Islet of Langerhans (tissue), 1 donor: ENCODE results near the gene IPPK.

Experiments
- FAIRE-seq: peaks from one replicate; lab custom pipeline; 2011; peaks lifted over from hg19 to GRCh38; lab: Jason Lieb, UNC

The IPPK gene

DNA sequence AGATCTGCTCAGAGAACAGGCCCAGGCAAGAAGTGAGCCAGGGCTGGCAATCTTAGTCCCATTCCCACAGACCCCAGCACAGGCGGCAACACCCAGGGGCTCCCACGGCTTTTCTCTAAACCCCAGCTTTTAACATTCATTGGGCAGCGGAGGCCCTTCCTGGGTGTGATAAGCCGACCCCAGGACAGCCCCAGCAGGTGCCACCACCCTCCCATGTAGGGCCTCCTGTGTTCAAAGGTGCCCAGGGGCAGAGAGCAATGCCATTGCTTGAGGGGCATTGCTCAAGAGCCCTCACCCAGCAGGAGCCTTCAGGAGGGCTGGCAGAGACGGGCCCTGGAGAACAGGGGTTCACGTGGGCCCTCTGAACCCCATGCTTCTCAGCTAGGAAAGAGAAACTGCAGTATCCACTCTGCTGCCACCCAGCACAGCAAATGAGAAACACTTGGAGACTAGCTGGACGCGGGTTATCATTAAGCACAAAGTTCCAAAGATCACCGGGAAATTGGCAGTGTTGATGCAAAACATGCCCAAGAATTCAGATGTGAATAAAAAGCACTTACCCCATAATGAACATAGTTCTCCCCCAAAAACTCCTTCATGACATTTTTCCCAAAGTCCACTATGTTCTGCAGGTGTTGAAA is 13.9 kb downstream of the IPPK start:
- no peak for FAIRE-seq

DNA sequence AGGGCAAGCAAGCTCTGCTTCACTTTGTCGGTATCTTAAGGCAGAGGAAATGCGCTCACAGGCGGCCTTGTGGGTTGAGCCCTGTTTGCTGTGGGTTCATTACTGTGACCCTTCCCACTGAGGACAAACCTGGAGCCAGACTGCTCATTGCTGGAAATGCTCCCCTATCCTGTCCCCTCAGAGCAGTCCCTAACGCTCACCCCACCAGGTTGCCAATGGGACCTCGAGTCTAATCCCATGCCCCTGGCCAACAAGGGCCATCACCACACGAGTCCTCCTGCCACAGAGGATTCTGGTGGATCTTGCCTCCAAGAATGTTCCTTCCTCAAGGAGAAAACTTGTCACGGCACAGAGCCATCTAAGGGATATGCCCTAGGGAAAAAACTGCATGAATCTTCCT is 14.6 kb downstream of the IPPK start:
- FAIRE-seq, result no peak

DNA sequence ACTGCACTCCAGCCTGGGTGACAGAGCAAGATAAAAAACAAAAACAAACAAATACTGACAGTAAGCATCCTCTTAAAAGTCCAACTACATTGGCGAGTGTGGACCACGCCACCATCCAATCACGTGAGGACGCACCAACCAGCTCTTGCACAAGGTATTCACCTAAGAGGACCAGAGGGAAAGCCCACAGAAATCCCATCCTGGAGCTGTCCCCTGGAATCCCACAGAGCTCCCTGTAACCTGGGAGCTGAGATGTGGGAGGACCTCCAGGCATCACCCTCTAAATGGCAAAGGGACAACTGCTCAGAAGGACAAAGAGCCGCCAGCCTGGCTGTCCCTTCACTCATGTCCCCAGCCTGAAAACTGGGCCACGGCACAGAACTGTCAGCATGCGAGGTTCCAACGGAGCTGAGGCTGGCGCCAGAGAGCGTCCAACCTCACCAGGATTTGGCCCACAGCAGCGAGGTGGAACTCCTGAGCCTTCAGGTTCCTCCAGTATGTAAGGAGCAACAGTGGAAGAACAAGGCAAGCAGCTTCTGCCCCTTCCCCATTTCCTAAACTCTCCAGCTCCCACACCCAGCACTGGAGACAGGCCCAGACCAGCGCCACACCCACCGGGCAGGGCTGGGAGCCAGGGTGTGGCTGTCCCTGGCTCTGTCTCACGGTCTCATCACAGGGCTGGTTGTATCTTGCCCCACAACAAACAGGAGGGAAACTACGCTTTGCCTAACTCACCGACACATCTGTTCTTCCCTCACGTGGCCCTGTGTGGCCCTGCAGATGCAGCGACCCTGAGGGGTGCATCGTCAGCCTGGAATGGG is 15.2 kb downstream of the IPPK start:
- FAIRE-seq, result no peak

DNA sequence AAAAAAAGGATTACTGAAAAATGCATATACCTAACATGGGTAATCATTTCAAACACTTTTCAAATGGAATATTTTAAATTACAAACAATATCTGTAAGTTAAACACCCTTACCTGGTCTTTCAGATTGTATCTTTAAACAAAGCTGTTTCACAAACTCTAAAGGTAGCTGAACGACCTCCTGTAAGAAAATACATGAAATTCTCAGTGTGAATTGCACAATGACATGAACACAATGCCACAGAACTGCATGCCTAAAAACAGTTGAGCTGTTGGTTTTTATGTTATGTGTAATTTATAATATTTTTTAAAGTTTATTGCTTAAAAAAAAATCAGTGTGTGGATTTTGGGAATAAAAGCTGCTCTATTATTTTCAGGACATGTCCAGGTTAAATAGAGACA is 17.5 kb downstream of the IPPK start:
- FAIRE-seq, result no peak

DNA sequence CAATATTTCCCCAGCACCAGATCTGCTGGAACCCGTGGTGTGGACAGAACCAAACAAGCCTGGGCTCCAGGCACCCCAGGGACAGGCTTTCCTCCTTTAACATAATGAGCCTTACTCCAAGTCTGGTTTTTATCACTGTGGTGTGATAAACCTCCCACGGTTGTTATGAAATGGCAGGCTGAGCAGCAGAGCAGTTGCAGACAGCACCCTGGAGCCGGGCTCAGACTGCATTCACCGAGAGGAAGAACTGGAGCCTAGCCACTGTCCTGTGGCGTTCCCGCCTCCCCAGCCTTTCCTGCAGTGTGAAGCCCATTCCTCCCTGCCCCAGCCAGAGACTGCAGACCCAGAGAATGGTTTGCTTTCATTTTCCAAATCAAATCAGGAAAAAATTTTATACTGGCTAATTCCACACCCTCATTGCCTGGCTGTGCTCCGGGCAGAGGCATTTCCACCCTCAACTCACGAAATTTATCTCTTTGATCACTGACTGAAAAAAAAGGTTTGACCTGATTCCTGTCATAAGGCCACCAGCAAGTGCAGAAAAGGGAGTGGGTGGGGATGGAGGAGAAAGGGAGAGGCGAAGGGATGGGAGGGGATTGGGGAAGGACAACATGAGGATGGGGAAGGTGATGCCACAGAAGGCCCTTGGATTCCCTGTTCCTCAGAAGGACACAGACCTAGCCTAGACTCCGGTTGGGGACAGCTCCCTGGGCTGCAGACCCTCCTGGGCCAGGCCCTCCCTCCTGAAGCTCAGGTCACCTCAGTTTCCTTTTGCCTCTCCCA is 18.9 kb downstream of the IPPK start:
- no peak for FAIRE-seq

DNA sequence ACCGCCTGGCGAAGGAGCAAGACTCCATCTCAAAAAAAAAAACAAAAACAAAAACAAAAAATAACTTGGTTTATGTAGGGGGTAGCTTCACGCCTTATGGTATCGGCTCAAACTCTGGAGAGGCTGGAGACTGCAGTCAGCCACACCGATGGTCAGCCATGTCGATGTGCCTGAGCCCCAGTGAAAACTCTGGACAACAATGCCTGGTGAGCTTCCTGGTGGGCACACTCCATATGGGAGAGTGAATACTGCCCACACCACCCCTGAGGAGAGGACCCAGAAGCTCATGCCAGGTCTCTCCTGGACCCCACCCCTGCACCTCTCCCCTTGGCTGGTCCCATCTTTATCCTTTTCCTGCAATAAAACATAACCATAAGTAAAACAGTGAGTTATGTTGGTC is 19.6 kb downstream of the IPPK start:
- FAIRE-seq, result no peak

DNA sequence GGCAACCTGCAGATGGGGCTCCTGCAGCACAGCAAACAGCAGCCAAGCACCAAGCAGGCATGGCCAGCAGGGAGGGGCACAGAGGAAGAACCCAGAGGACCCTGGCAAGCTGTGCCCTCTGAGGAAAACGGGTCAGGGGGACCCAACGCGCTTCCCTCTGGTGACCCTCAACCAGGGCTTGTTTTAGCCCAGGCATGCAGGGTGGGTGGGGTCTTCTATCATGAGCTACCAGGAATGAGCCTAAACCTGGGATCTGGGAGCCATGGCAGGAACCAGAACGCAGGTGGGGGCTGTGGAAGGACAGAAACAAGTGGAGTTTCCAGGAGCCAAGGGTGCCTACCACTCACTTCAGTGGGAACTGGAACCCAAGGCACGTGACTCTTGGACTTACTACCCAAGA is 20.9 kb downstream of the IPPK start:
- no peak for FAIRE-seq

DNA sequence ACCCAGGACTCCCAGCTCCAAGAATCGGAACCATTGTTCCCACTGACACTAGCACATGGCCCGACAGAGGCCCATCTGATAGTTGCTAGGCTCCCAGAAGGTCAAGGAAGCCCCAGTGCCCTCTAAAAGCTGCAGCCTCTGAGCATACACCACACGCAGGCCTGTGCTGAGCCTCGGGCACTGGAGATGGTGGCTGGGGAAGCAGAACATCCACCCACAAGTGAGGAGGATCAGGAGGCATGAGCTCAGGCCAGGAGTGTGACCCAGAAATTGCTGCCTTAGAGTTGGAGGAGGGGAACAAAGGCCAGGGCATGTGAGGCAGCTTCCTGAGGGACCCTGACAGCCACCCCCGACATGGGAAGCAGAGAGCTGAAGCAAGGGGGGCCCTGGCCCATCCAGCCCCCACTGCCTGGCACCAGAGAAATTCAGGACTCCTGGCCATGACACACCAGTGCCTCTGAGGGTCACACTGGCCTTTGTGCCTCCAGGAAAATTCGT is 21.4 kb downstream of the IPPK start:
- FAIRE-seq, result no peak

DNA sequence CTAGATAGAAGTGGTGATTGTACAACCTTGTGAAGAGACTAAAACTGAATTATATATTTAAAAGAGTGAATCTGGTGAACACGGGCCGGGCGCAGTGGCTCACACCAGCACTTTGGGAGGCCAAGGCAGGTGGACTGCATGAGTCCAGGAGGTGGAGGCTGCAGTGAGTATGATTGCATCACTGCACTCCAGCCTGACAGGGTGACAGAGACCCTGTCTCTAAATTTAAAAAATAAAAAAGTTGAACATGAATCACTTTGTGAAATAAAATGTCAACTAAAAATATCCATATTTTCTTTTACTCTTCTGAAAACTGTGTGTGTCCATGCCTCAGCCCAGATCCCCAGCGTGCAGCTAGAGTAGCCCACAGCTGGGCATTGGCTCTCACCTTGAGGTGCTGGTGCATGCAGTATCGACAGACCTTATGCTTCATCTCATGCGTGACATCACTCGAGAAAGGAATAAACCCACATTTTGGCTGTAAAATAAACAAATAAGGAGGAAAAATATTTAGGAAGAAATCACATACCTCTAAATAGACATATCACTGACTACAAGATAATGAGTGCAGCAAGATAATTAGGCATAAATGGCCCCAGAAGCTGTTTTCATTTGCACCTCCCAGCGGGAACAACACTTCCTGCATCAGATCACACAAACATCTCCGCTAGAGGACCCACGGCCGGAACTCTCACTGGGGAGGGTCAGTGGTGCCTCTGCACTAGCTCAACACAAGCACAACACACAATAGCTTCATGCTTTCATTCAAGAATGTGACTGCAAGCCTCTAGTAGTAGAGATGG is 22.1 kb downstream of the IPPK start:
- no peak for FAIRE-seq

DNA sequence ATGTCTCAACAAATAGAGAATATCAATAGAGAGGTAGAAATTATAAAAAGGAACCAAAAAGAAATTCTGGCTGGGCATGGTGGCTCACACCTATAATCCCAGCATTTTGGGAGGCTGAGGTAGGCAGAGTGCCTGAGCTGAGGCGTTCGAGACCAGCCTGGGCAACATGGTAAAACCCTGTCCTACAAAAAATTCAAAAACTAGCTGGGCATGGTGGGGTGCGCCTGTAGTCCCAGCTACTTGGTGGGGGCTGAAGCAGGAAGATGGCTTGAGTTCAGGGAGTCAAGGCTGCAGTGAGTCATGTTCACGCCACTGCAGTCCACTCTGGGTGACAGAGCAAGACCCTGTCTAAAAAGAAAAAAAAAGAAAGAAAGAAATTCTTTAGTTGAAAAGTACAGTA is 24.9 kb downstream of the IPPK start:
- FAIRE-seq, result no peak

DNA sequence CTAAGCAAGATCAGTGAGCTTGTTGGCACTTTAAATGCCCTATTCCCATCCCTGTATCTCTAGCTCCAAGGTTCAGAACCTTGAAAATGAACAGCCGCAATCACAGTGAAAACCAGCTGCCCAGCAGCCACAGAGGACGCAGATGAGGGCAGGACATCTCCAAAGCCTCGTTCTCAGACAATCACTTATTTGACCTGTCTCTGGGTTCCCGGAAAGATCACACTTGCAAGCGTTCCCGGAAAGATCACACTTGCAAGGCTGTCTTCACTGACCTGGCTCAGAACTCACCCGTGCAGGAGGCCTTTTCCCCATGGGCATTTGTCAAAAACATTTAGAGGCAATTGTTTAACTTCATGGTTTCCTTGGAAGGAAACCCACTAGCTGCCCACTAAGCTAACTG is 25.7 kb downstream of the IPPK start:
- no peak for FAIRE-seq

DNA sequence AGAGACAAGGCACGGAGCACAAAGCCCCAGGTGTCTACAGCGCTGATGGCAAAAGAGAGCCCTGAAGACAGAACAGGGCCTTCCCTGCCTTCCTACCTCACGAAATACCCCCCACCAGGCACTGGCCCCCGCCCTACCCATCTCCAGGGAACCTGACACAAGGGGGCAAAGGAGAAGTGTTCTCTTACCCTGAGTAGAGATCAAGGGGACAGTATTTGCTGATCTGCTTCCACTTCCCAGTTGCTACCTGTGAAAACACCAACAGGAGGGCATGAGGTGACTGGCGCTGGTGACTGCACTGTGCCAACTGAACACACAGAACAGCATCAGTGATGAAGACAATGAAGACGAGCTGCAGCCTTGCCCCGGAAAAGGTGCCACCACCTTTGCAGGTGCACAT is 27.4 kb downstream of the IPPK start:
- FAIRE-seq, result no peak

DNA sequence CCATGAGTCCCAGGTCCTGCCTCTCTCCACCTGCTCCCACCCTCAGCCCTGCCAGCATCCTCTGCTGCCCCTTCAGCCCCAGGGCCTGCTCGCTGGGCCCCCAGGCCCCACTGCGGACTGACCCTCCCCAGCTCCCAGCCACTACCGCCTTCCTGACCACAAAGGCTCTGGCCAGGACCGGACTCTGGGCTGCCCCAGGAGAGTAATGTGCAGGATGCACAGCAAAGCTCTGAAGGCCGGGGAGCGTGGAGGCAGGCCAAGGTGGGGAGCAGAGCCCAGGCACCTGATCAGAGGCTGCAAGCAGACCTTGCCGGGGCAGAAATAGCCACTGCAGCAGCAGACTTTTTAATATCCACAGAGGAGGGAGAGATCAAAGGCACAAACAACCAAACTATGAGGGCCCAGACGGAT is 27.9 kb downstream of the IPPK start:
- FAIRE-seq, result no peak

DNA sequence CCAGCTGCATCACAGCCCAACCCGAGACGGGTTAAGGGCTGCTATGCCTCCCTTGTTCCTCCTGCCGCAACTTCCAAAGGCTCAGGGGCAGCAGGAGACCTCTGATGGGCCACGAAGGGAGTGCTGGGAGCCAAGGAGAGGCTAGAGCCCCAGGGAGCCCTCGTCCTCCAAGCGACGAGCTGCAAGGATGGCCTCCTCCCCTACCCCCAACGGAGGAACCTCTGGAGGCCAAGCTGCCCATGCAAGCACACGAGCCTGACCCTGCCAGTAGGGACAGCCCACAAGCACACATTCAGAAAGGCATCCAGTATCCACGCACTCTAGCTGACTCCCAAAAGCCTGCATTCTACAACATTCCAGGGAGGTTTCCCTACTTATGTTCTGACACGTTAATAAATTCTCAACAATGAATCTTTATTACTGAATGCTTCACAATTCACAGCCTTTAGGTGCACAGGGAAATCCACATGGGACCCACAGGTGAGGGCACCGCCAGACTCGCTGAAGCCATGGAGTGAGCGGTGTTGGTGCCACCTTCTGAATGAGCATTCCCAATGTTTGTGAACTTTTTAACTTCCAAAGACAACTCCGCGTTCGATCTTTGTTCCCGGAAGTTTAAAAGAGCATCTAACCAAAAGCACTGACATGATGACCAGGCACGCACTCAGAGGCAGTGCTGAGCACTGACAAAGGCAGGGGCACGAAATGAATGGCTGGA is 28.7 kb downstream of the IPPK start:
- FAIRE-seq, result no peak

DNA sequence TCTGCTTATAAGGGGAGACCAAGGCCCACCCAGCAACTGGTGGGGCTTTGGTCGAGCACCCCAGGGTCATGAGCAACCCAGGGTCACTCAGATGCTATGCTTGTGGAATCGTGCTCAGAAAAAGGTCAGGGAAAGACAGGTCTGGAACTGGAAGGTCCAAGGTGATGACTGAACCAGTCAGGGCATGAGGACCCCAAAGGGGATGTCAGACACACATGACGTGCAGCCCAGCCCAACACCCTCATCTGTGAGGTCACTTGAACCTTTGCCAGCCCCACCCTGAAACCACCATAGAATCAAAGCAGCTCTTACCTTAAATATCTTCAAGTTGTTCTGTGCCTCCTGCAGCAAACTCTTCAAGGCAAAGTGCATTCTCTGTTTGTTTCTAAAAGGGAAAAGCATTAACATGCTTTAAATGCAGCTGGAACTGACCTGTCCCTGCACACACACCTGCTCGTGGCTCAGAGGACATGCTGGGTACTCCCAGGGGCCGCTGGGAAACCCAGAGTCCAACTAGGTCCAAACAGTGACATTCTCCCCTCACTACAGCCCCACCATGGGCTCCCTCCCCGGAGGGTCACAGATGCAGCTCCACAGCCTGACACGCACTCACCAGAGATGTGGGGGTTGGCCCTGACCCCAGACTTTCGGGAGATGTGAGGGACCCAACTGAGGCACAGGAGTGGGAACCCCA is 29.4 kb downstream of the IPPK start:
- no peak for FAIRE-seq

DNA sequence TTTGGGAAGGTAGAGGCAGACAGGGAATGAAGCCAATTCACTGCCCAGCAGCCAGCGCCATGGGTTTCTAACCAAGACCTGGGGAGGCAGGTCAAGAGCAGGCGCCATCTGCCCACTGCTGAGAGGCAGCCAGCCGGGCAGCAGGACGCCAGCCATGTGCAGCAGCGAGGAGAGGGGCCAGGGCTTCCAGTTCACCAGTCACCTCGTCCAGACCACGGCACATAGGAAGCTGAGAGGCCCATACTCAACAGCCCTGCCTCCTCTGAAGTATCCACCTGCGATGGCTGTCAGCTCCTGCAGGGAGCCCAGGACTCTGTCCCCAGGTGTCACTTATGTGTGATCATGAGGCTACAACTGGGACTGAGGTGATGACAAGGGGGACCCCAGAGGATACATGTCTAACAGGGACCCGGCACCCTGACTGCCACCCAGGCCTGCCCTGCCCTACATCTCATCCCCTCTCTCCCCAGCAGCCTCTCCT is 30.1 kb downstream of the IPPK start:
- FAIRE-seq, result no peak

DNA sequence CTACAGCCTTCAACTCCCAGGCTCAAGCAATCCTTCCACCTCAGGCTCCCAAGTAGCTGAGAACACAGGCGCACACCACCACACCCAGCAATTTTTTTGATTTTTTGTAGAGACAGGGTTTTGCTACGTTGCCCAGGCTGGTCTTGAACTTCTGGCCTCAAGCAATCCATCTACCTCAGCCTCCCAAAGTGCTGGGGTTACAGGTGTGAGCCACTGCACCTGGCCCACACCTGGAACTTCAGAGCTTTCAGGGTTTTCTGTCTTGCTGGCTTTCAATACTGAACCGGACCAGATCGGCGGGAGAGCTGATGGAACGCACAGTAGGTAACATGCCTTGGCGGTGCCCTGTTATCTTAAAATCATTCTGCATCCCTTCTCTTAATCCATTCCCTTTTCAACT is 30.8 kb downstream of the IPPK start:
- FAIRE-seq, result no peak

DNA sequence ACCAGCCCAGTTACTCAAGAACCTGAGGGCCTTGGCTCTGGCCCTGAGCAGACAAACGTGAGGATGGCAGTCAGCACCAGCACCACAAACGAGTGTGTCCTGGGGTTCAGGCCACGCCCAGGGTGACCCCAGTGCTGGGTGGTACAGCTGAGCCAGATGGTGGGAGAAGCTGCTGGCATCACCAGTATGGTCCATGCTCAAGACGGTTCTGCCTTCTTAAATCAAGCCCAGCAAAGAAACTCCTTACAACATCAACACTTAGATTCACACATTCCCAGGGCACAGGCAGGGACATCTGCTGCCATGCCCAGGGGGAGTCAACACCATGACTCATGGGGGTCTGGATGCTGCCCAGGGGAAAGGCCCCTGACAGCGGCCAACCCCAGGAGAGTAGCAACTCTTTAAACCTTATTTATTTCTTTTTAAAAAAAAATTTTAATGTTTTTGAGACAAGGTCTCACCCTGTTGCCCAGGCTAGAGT is 31.3 kb downstream of the IPPK start:
- no peak for FAIRE-seq

DNA sequence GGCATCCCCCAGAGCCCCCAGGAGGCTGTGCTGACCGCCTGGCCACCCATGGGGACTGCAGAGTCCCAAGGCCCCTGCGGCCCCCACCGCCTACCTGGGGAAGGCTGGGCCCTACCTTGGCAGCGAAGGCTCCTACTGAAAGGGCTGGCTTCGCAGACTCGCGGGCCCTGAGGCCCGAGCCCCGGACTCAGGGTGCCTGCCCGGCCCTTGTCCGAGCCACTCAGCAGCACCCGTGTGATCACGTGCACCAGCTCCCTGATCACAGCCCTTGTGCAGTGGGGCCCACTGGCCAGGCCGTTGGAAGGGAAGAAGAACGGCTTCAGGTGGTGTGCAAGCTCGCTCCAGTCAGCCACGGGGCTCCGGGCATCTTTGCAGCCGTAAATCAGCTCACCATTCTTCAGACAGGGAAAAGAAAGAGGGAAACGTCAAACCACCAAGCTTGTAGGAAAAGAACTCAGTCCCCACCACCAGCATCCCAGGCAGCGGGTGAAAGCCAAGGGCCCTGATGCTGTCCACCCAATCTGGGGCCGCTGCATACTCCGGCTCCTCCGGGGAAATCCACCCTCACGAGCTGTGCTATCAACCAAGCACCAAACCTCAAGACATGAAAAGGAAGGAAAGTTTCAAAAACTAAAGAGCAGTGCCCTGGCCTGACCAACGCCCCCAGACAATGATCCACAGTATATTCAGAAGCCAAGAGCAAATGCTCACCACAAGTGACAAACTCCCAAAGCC is 31.9 kb downstream of the IPPK start:
- no peak for FAIRE-seq

DNA sequence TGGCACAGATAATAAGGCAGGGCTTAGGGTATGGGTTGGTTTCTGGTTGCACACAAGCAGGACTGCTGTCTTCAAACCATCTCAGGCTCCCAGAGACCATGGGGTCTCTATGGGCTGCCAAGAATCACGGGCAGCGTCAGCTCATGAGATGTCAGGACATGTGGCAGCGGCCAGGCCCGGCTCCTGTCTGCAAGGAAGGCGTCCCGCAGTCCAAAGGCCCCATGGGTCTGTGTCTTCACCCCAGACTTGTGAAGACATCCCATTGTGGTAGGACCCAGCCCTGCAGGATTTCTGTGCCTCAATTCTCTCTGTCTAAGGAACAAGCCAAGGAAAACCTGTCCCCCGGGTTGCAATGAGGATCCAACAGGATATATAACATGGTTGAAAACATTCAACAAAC is 32.6 kb downstream of the IPPK start:
- no peak for FAIRE-seq
